Stimulated activated naive B cell treated with anti-CD40 and anti-IgM and Interleukin-4, amounts not matched to agents 10 μg/mL and 1 μg/mL and 100 μg/mL, for 72 hours (primary cell): ENCODE measurements around the gene SYT7.

Experiments used
- ATAC-seq, 2 donors: fragments of 150-1000 bp; cut with Tn5 transposase; replicated peaks; 2 replicates each; pipeline ENCODE4 v1.10.0; 2021; ENCODE audit warnings: moderate library complexity in 1 of 2
- DNase-seq: peaks from one replicate; pipeline ENCODE4 v3.0.0; 2021
- H3K27ac Mint-ChIP-seq: one replicate; pipeline ENCODE4 v1.8.0; 2022; ENCODE audit warnings: mild to moderate bottlenecking, mixed read lengths
- H3K27me3 Mint-ChIP-seq, 2 donors: one replicate each; pipeline ENCODE4 v1.8.0; 2022; ENCODE audit warnings: mixed read lengths in 2 of 2
- H3K36me3 Mint-ChIP-seq, 2 donors: one replicate each; pipeline ENCODE4 v1.8.0; 2022; ENCODE audit warnings: mixed read lengths in 2 of 2, mild to moderate bottlenecking in 1 of 2
- H3K4me1 Mint-ChIP-seq, 2 donors: one replicate each; pipeline ENCODE4 v1.8.0; 2022; ENCODE audit warnings: mixed read lengths in 2 of 2, mild to moderate bottlenecking in 1 of 2
- H3K4me3 Mint-ChIP-seq, 2 donors: one replicate each; pipeline ENCODE4 v1.8.0; 2022; ENCODE audit warnings: mild to moderate bottlenecking in 2 of 2, mixed read lengths in 2 of 2, moderate library complexity in 1 of 2
- H3K9me3 Mint-ChIP-seq, 2 donors: one replicate each; pipeline ENCODE4 v1.8.0; 2022; ENCODE audit warnings: mixed read lengths in 2 of 2, mild to moderate bottlenecking in 1 of 2

SYT7 gene

GRCh38 chr11:61567286-61568061 lies 13.4 kb downstream of the SYT7 start:
- Mint-ChIP-seq H3K4me3 (no peak overlapping the region), H3K27ac (no peak overlapping the region), H3K27me3 (peaks cover 85 to 91% of the 10 kb centered on the region in 2 donors), H3K4me1 (no peaks in the 10 kb centered on the region), H3K9me3 (no peaks in the 10 kb centered on the region), H3K36me3 (no peaks in the 10 kb centered on the region)
- DNase-seq (peak; percentile 51), ATAC-seq (peak; percentile 77 to 85)

GRCh38 chr11:61564936-61565696 lies 15.8 kb downstream of the SYT7 start:
- ATAC-seq (no peak), DNase-seq (no peak)
- no peaks in the 10 kb centered on the region for H3K4me1 Mint-ChIP-seq
- no peak overlapping the region for H3K4me3 Mint-ChIP-seq
- no peak overlapping the region for H3K27ac Mint-ChIP-seq
- H3K9me3 Mint-ChIP-seq, result no peaks in the 10 kb centered on the region
- peaks cover 76 to 89% of the 10 kb centered on the region in 2 donors for H3K27me3 Mint-ChIP-seq
- no peaks in the 10 kb centered on the region for H3K36me3 Mint-ChIP-seq

GRCh38 chr11:61560751-61561150 lies 20.1 kb downstream of the SYT7 start:
- H3K27ac Mint-ChIP-seq, result no peak overlapping the region

GRCh38 chr11:61556621-61557020 lies 24.3 kb downstream of the SYT7 start:
- no peak overlapping the region for H3K4me3 Mint-ChIP-seq
- DNase-seq, result no peak
- H3K4me1 Mint-ChIP-seq, result peaks cover 13 to 14% of the 10 kb centered on the region in 2 donors
- H3K9me3 Mint-ChIP-seq, result no peaks in the 10 kb centered on the region
- no peak for ATAC-seq
- H3K36me3 Mint-ChIP-seq, result no peaks in the 10 kb centered on the region
- H3K27ac Mint-ChIP-seq, result peak overlapping the region; percentile 44
- H3K27me3 Mint-ChIP-seq, result peaks cover 69 to 81% of the 10 kb centered on the region in 2 donors

More at GRCh38 chr11:61560751-61561150, 20.1 kb downstream of the SYT7 start:
- Mint-ChIP-seq H3K9me3 (no peaks in the 10 kb centered on the region), H3K4me1 (peaks cover 2% of the 10 kb centered on the region in 2 donors), H3K4me3 (no peak overlapping the region), H3K27me3 (peaks cover 68 to 84% of the 10 kb centered on the region in 2 donors), H3K36me3 (no peaks in the 10 kb centered on the region)
- DNase-seq, result no peak
- no peak for ATAC-seq

GRCh38 chr11:61555978-61556377 lies 24.9 kb downstream of the SYT7 start:
- DNase-seq, result no peak
- H3K27ac Mint-ChIP-seq, result no peak overlapping the region
- no peak for ATAC-seq
- no peaks in the 10 kb centered on the region for H3K9me3 Mint-ChIP-seq
- no peaks in the 10 kb centered on the region for H3K36me3 Mint-ChIP-seq
- peaks cover 13 to 19% of the 10 kb centered on the region in 2 donors for H3K4me1 Mint-ChIP-seq
- H3K27me3 Mint-ChIP-seq, result peaks cover 71 to 84% of the 10 kb centered on the region in 2 donors
- H3K4me3 Mint-ChIP-seq, result no peak overlapping the region

GRCh38 chr11:61555051-61555969 lies 25.6 kb downstream of the SYT7 start:
- H3K27ac Mint-ChIP-seq, result no peak overlapping the region
- no peaks in the 10 kb centered on the region for H3K9me3 Mint-ChIP-seq
- peaks cover 17 to 24% of the 10 kb centered on the region in 2 donors for H3K4me1 Mint-ChIP-seq
- H3K27me3 Mint-ChIP-seq, result peaks cover 75 to 82% of the 10 kb centered on the region in 2 donors
- H3K4me3 Mint-ChIP-seq, result no peak overlapping the region
- DNase-seq (no peak), ATAC-seq (peak; percentile 46 to 67)
- no peaks in the 10 kb centered on the region for H3K36me3 Mint-ChIP-seq

- ATAC-seq, result no peak
- Mint-ChIP-seq H3K27ac (no peak overlapping the region), H3K4me3 (no peak overlapping the region), H3K27me3 (peaks cover 75 to 80% of the 10 kb centered on the region in 2 donors), H3K9me3 (no peaks in the 10 kb centered on the region), H3K36me3 (no peaks in the 10 kb centered on the region), H3K4me1 (peaks cover 17 to 24% of the 10 kb centered on the region in 2 donors)
- no peak for DNase-seq
These were observed 26.5 kb downstream of the SYT7 start for GRCh38 chr11:61554172-61554988.

- no peaks in the 10 kb centered on the region for H3K9me3 Mint-ChIP-seq
- H3K4me1 Mint-ChIP-seq, result peaks cover 17 to 24% of the 10 kb centered on the region in 2 donors
- ATAC-seq (no peak), DNase-seq (no peak)
- no peaks in the 10 kb centered on the region for H3K36me3 Mint-ChIP-seq
- H3K27ac Mint-ChIP-seq, result no peak overlapping the region
- peaks cover 69 to 79% of the 10 kb centered on the region in 2 donors for H3K27me3 Mint-ChIP-seq
- H3K4me3 Mint-ChIP-seq, result no peak overlapping the region
These were observed 27.3 kb downstream of the SYT7 start for GRCh38 chr11:61553373-61554171.

- peaks cover 17 to 24% of the 10 kb centered on the region in 2 donors for H3K4me1 Mint-ChIP-seq
- H3K36me3 Mint-ChIP-seq, result no peaks in the 10 kb centered on the region
- ATAC-seq, result no peak
- H3K27ac Mint-ChIP-seq, result no peak overlapping the region
- no peak for DNase-seq
- H3K4me3 Mint-ChIP-seq, result no peak overlapping the region
- peaks cover 67 to 85% of the 10 kb centered on the region in 2 donors for H3K27me3 Mint-ChIP-seq
- H3K9me3 Mint-ChIP-seq, result no peaks in the 10 kb centered on the region
These were observed 28.7 kb downstream of the SYT7 start for GRCh38 chr11:61552108-61552635.

GRCh38 chr11:61551634-61552033 lies 29.2 kb downstream of the SYT7 start:
- no peak for DNase-seq
- Mint-ChIP-seq H3K9me3 (no peaks in the 10 kb centered on the region), H3K27me3 (peaks cover 64 to 82% of the 10 kb centered on the region in 2 donors), H3K4me3 (no peak overlapping the region), H3K27ac (peak overlapping the region; percentile 34), H3K36me3 (no peaks in the 10 kb centered on the region), H3K4me1 (peaks cover 17 to 24% of the 10 kb centered on the region in 2 donors)
- ATAC-seq, result no peak

GRCh38 chr11:61550665-61551227 lies 30.1 kb downstream of the SYT7 start:
- Mint-ChIP-seq H3K36me3 (no peaks in the 10 kb centered on the region), H3K4me3 (no peak overlapping the region), H3K27me3 (peaks cover 56 to 74% of the 10 kb centered on the region in 2 donors), H3K27ac (no peak overlapping the region), H3K4me1 (peaks cover 16 to 22% of the 10 kb centered on the region in 2 donors), H3K9me3 (no peaks in the 10 kb centered on the region)
- no peak for DNase-seq
- no peak for ATAC-seq
